ENCODE data around the gene EP400.

Gene EP400

GRCh38 chr12:132066345-132066685 is 116.6 kb downstream of the EP400 start:
- no peak for DNase-seq (ENCODE audit: low spot score)
- no peak overlapping the region for H3K23ac ChIP-seq (ENCODE audit: low read depth, low read length, poor library complexity)
- H2BK12ac ChIP-seq (ENCODE audit: low read length), result no peak overlapping the region
- no peak overlapping the region for H4K91ac ChIP-seq (ENCODE audit: low read depth, low read length, poor library complexity)
- WGBS, 2 donors (ENCODE audit: extremely low coverage in 2 of 2, insufficient read length in 2 of 2, insufficient replicate concordance in 1 of 2), result no CpG with 5 or more reads among the region's 13 CpGs
- no peak overlapping the region for H2BK5ac ChIP-seq (ENCODE audit: low read length)
- no peak overlapping the region for H2AK5ac ChIP-seq (ENCODE audit: low read depth, low read length)
- H3K36me3 ChIP-seq (replicated peaks in 1 of 2; ENCODE audit: control insufficient read depth in 2 of 2, insufficient read depth in 2 of 2, low read length in 2 of 2), result peaks cover 68 to 99% of the 10 kb centered on the region in 2 donors
- no peak overlapping the region for H3K4me2 ChIP-seq (ENCODE audit: insufficient read depth, low read length, poor library complexity, severe bottlenecking)
- H3K79me1 ChIP-seq (ENCODE audit: low read depth, low read length), result peaks cover 3% of the 10 kb centered on the region
- H3K9ac ChIP-seq (ENCODE audit: low read depth, low read length, poor library complexity), result no peak overlapping the region
- H3K18ac ChIP-seq (ENCODE audit: low read length), result no peak overlapping the region
- H3K4ac ChIP-seq (ENCODE audit: low read length), result no peak overlapping the region
- peaks cover 6 to 10% of the 10 kb centered on the region in 2 donors for H3K4me1 ChIP-seq (ENCODE audit: control insufficient read depth in 2 of 2, insufficient read depth in 1 of 2, low read depth in 1 of 2, low read length in 2 of 2)
- H2BK15ac ChIP-seq (ENCODE audit: low read length), result no peak overlapping the region
- no peak overlapping the region for H3K27ac ChIP-seq (replicated peaks; ENCODE audit: low read length)
- H2AFZ ChIP-seq (ENCODE audit: low read length), result no peak overlapping the region
- peaks cover 0 to 2% of the 10 kb centered on the region in 2 donors for H3K9me3 ChIP-seq (replicated peaks in 1 of 2; ENCODE audit: control insufficient read depth in 2 of 2, insufficient read depth in 1 of 2, low read depth in 1 of 2, low read length in 2 of 2)
- H4K8ac ChIP-seq (ENCODE audit: low read depth, low read length), result no peak overlapping the region
- H3K4me3 ChIP-seq (ENCODE audit: low read length in 2 of 2), result no peak overlapping the region
- no peak overlapping the region for H2BK120ac ChIP-seq (ENCODE audit: low read depth, low read length)
- H3K14ac ChIP-seq (ENCODE audit: low read length), result no peak overlapping the region
- H3K27me3 ChIP-seq (ENCODE audit: control insufficient read depth in 3 of 3, insufficient read depth in 3 of 3, low read depth in 1 of 3, low read length in 3 of 3), result no peaks in the 10 kb centered on the region

- no peak overlapping the region for H3K14ac ChIP-seq (ENCODE audit: low read length)
- peaks cover 65 to 99% of the 10 kb centered on the region in 2 donors for H3K36me3 ChIP-seq (replicated peaks in 1 of 2; ENCODE audit: control insufficient read depth in 2 of 2, insufficient read depth in 2 of 2, low read length in 2 of 2)
- no peak for DNase-seq (ENCODE audit: low spot score)
- H3K4me3 ChIP-seq (ENCODE audit: low read length in 2 of 2), result no peak overlapping the region
- H3K4ac ChIP-seq (ENCODE audit: low read length), result no peak overlapping the region
- H3K27me3 ChIP-seq (ENCODE audit: control insufficient read depth in 3 of 3, insufficient read depth in 3 of 3, low read depth in 1 of 3, low read length in 3 of 3), result no peaks in the 10 kb centered on the region
- no peaks in the 10 kb centered on the region for H3K79me1 ChIP-seq (ENCODE audit: low read depth, low read length)
- no peak overlapping the region for H3K4me2 ChIP-seq (ENCODE audit: insufficient read depth, low read length, poor library complexity, severe bottlenecking)
- no peak overlapping the region for H4K91ac ChIP-seq (ENCODE audit: low read depth, low read length, poor library complexity)
- no peak overlapping the region for H2BK5ac ChIP-seq (ENCODE audit: low read length)
- peak overlapping the region; percentile 53 for H3K23ac ChIP-seq (ENCODE audit: low read depth, low read length, poor library complexity)
- H3K9ac ChIP-seq (ENCODE audit: low read depth, low read length, poor library complexity), result no peak overlapping the region
- no peak overlapping the region for H3K18ac ChIP-seq (ENCODE audit: low read length)
- H2AK5ac ChIP-seq (ENCODE audit: low read depth, low read length), result no peak overlapping the region
- H3K9me3 ChIP-seq (replicated peaks in 1 of 2; ENCODE audit: control insufficient read depth in 2 of 2, insufficient read depth in 1 of 2, low read depth in 1 of 2, low read length in 2 of 2), result no peaks in the 10 kb centered on the region
- no peak overlapping the region for H4K8ac ChIP-seq (ENCODE audit: low read depth, low read length)
- H2BK120ac ChIP-seq (ENCODE audit: low read depth, low read length), result no peak overlapping the region
- H2AFZ ChIP-seq (ENCODE audit: low read length), result no peak overlapping the region
- H2BK15ac ChIP-seq (ENCODE audit: low read length), result no peak overlapping the region
- WGBS, 2 donors (ENCODE audit: extremely low coverage in 2 of 2, insufficient read length in 2 of 2, insufficient replicate concordance in 1 of 2), result no CpG with 5 or more reads among the region's 23 CpGs
- H2BK12ac ChIP-seq (ENCODE audit: low read length), result no peak overlapping the region
- peaks cover 2 to 6% of the 10 kb centered on the region in 2 donors for H3K4me1 ChIP-seq (ENCODE audit: control insufficient read depth in 2 of 2, insufficient read depth in 1 of 2, low read depth in 1 of 2, low read length in 2 of 2)
- no peak overlapping the region for H3K27ac ChIP-seq (replicated peaks; ENCODE audit: low read length)
Observed at GRCh38 chr12:132066749-132067148, 117.0 kb downstream of the EP400 start.

GRCh38 chr12:132067182-132067581 is 117.4 kb downstream of the EP400 start:
- DNase-seq (ENCODE audit: low spot score), result no peak
- Histone ChIP-seq H3K9me3 (replicated peaks in 1 of 2; ENCODE audit: control insufficient read depth in 2 of 2, insufficient read depth in 1 of 2, low read depth in 1 of 2, low read length in 2 of 2) (no peaks in the 10 kb centered on the region), H3K23ac (ENCODE audit: low read depth, low read length, poor library complexity) (peak overlapping the region; percentile 73), H2BK15ac (ENCODE audit: low read length) (no peak overlapping the region), H3K4ac (ENCODE audit: low read length) (no peak overlapping the region), H3K79me1 (ENCODE audit: low read depth, low read length) (no peaks in the 10 kb centered on the region), H4K8ac (ENCODE audit: low read depth, low read length) (no peak overlapping the region), H2AFZ (ENCODE audit: low read length) (no peak overlapping the region), H2BK12ac (ENCODE audit: low read length) (no peak overlapping the region), H3K27me3 (ENCODE audit: control insufficient read depth in 3 of 3, insufficient read depth in 3 of 3, low read depth in 1 of 3, low read length in 3 of 3) (no peaks in the 10 kb centered on the region), H2BK5ac (ENCODE audit: low read length) (no peak overlapping the region), H2BK120ac (ENCODE audit: low read depth, low read length) (no peak overlapping the region), H3K4me2 (ENCODE audit: insufficient read depth, low read length, poor library complexity, severe bottlenecking) (no peak overlapping the region), H3K18ac (ENCODE audit: low read length) (no peak overlapping the region), H3K36me3 (replicated peaks in 1 of 2; ENCODE audit: control insufficient read depth in 2 of 2, insufficient read depth in 2 of 2, low read length in 2 of 2) (peaks cover 66 to 100% of the 10 kb centered on the region in 2 donors), H3K27ac (replicated peaks; ENCODE audit: low read length) (no peak overlapping the region), H3K4me3 (ENCODE audit: low read length in 2 of 2) (no peak overlapping the region), H3K9ac (ENCODE audit: low read depth, low read length, poor library complexity) (peak overlapping the region; percentile 44), H3K4me1 (ENCODE audit: control insufficient read depth in 2 of 2, insufficient read depth in 1 of 2, low read depth in 1 of 2, low read length in 2 of 2) (peaks cover 0 to 1% of the 10 kb centered on the region in 2 donors), H3K14ac (ENCODE audit: low read length) (no peak overlapping the region), H2AK5ac (ENCODE audit: low read depth, low read length) (no peak overlapping the region), H4K91ac (ENCODE audit: low read depth, low read length, poor library complexity) (no peak overlapping the region)
- WGBS, 2 donors (ENCODE audit: extremely low coverage in 2 of 2, insufficient read length in 2 of 2, insufficient replicate concordance in 1 of 2), result no CpG with 5 or more reads among the region's 7 CpGs

GRCh38 chr12:132068250-132068649 is 118.5 kb downstream of the EP400 start:
- DNase-seq (ENCODE audit: low spot score), result no peak
- H3K27ac ChIP-seq (replicated peaks; ENCODE audit: low read length), result no peak overlapping the region
- no peaks in the 10 kb centered on the region for H3K79me1 ChIP-seq (ENCODE audit: low read depth, low read length)
- H3K9ac ChIP-seq (ENCODE audit: low read depth, low read length, poor library complexity), result peak overlapping the region; percentile 30
- no peak overlapping the region for H3K4me2 ChIP-seq (ENCODE audit: insufficient read depth, low read length, poor library complexity, severe bottlenecking)
- H2BK120ac ChIP-seq (ENCODE audit: low read depth, low read length), result no peak overlapping the region
- peaks cover 58 to 100% of the 10 kb centered on the region in 2 donors for H3K36me3 ChIP-seq (replicated peaks in 1 of 2; ENCODE audit: control insufficient read depth in 2 of 2, insufficient read depth in 2 of 2, low read length in 2 of 2)
- H4K8ac ChIP-seq (ENCODE audit: low read depth, low read length), result no peak overlapping the region
- no peak overlapping the region for H2BK12ac ChIP-seq (ENCODE audit: low read length)
- no peaks in the 10 kb centered on the region for H3K9me3 ChIP-seq (replicated peaks in 1 of 2; ENCODE audit: control insufficient read depth in 2 of 2, insufficient read depth in 1 of 2, low read depth in 1 of 2, low read length in 2 of 2)
- no peak overlapping the region for H2AK5ac ChIP-seq (ENCODE audit: low read depth, low read length)
- H3K4me3 ChIP-seq (ENCODE audit: low read length in 2 of 2), result no peak overlapping the region
- H2BK5ac ChIP-seq (ENCODE audit: low read length), result no peak overlapping the region
- peak overlapping the region; percentile 69 for H3K23ac ChIP-seq (ENCODE audit: low read depth, low read length, poor library complexity)
- no peaks in the 10 kb centered on the region for H3K4me1 ChIP-seq (ENCODE audit: control insufficient read depth in 2 of 2, insufficient read depth in 1 of 2, low read depth in 1 of 2, low read length in 2 of 2)
- no peaks in the 10 kb centered on the region for H3K27me3 ChIP-seq (ENCODE audit: control insufficient read depth in 3 of 3, insufficient read depth in 3 of 3, low read depth in 1 of 3, low read length in 3 of 3)
- no peak overlapping the region for H2BK15ac ChIP-seq (ENCODE audit: low read length)
- H4K91ac ChIP-seq (ENCODE audit: low read depth, low read length, poor library complexity), result no peak overlapping the region
- no peak overlapping the region for H3K18ac ChIP-seq (ENCODE audit: low read length)
- H3K14ac ChIP-seq (ENCODE audit: low read length), result no peak overlapping the region
- no peak overlapping the region for H2AFZ ChIP-seq (ENCODE audit: low read length)
- no peak overlapping the region for H3K4ac ChIP-seq (ENCODE audit: low read length)
- WGBS, 2 donors (ENCODE audit: extremely low coverage in 2 of 2, insufficient read length in 2 of 2, insufficient replicate concordance in 1 of 2), result no CpG with 5 or more reads among the region's 5 CpGs
